Neutrophil (primary cell): ENCODE data around the gene ERC2.

ENCODE experiments used
- H3K27ac ChIP-seq: fragments of 200-600 bp; sonication (generic); 2 replicates; pipeline ENCODE4 v1.5.1; 2016; ENCODE audit warnings: mild to moderate bottlenecking, moderate library complexity
- H3K27me3 ChIP-seq: fragments of 200-600 bp; sonication (generic); 2 replicates; pipeline ENCODE4 v1.6.0; 2016; ENCODE audit warnings: mild to moderate bottlenecking
- H3K36me3 ChIP-seq: fragments of 200-600 bp; sonication (generic); 2 replicates; pipeline ENCODE4 v1.5.1; 2017
- H3K4me1 ChIP-seq, 2 experiments: fragments of 200-600 bp in 1 of 2; sonication (generic) in 1 of 2; 1 replicate in 1 of 2; 2 replicates in 1 of 2; pipeline versions ENCODE4 v1.5.1 to v1.6.1; 2013 to 2016; ENCODE audit warnings: low read depth in 1 of 2, low read length in 1 of 2, mild to moderate bottlenecking in 1 of 2, moderate library complexity in 1 of 2; ENCODE audit not compliant: control insufficient read depth in 1 of 2, insufficient read depth in 1 of 2
- H3K4me3 ChIP-seq, 2 experiments: fragments of 200-600 bp in 1 of 2; sonication (generic) in 1 of 2; 1 replicate in 1 of 2; 2 replicates in 1 of 2; pipeline ENCODE4 v1.5.1; 2013 to 2016; ENCODE audit warnings: low read depth in 1 of 2, low read length in 1 of 2, mild to moderate bottlenecking in 1 of 2, moderate library complexity in 1 of 2
- H3K9me3 ChIP-seq: fragments of 200-600 bp; sonication (generic); 2 replicates; pipeline ENCODE4 v1.5.1; 2016
- CTCF ChIP-seq: fragments of 200-600 bp; sonication (generic); IDR thresholded peaks from 2 replicates; pipeline ENCODE4 v1.5.1; 2016; ENCODE audit warnings: antibody characterized with exemption

Gene ERC2

GRCh38 chr3:55501905-55502304 is 966.4 kb downstream of the ERC2 start:
- no peak for TF ChIP-seq CTCF
- no peaks in the 10 kb centered on the region for H3K4me1 ChIP-seq
- no peak overlapping the region for H3K27ac ChIP-seq
- peaks cover 2% of the 10 kb centered on the region for H3K27me3 ChIP-seq
- no peaks in the 10 kb centered on the region for H3K9me3 ChIP-seq
- no peak overlapping the region for H3K4me3 ChIP-seq
- no peaks in the 10 kb centered on the region for H3K36me3 ChIP-seq

GRCh38 chr3:55500555-55501330 is 967.5 kb downstream of the ERC2 start:
- no peak overlapping the region for H3K27ac ChIP-seq
- H3K4me3 ChIP-seq, result no peak overlapping the region
- H3K36me3 ChIP-seq, result no peaks in the 10 kb centered on the region
- no peak for TF ChIP-seq CTCF
- peaks cover 13% of the 10 kb centered on the region for H3K27me3 ChIP-seq
- no peaks in the 10 kb centered on the region for H3K9me3 ChIP-seq
- H3K4me1 ChIP-seq, result no peaks in the 10 kb centered on the region

- Histone ChIP-seq H3K36me3 (no peaks in the 10 kb centered on the region), H3K4me1 (no peaks in the 10 kb centered on the region), H3K27me3 (peaks cover 34% of the 10 kb centered on the region), H3K4me3 (no peak overlapping the region), H3K27ac (no peak overlapping the region), H3K9me3 (no peaks in the 10 kb centered on the region)
- no peak for TF ChIP-seq CTCF
Measured at GRCh38 chr3:55498520-55498919, 969.7 kb downstream of the ERC2 start.

GRCh38 chr3:55497250-55497649 is 971.0 kb downstream of the ERC2 start:
- Histone ChIP-seq H3K36me3 (no peaks in the 10 kb centered on the region), H3K4me1 (no peaks in the 10 kb centered on the region), H3K4me3 (no peak overlapping the region), H3K27ac (no peak overlapping the region), H3K27me3 (peaks cover 47% of the 10 kb centered on the region), H3K9me3 (no peaks in the 10 kb centered on the region)
- TF ChIP-seq CTCF, result no peak

- no peaks in the 10 kb centered on the region for H3K36me3 ChIP-seq
- peaks cover 70% of the 10 kb centered on the region for H3K27me3 ChIP-seq
- no peaks in the 10 kb centered on the region for H3K4me1 ChIP-seq
- H3K9me3 ChIP-seq, result no peaks in the 10 kb centered on the region
- no peak overlapping the region for H3K27ac ChIP-seq
- H3K4me3 ChIP-seq, result no peak overlapping the region
- no peak for TF ChIP-seq CTCF
Measured at GRCh38 chr3:55494976-55495375, 973.3 kb downstream of the ERC2 start.
